ENCODE results near the gene UXT. TPM values are rescaled to one million over a fixed set of nuclear protein-coding genes. Genes with fewer than 3 reads are reported as not detected.

Gene UXT
- polyA plus RNA-seq, 4 donors: 87.5 to 119 (median 112) TPM

DNA sequence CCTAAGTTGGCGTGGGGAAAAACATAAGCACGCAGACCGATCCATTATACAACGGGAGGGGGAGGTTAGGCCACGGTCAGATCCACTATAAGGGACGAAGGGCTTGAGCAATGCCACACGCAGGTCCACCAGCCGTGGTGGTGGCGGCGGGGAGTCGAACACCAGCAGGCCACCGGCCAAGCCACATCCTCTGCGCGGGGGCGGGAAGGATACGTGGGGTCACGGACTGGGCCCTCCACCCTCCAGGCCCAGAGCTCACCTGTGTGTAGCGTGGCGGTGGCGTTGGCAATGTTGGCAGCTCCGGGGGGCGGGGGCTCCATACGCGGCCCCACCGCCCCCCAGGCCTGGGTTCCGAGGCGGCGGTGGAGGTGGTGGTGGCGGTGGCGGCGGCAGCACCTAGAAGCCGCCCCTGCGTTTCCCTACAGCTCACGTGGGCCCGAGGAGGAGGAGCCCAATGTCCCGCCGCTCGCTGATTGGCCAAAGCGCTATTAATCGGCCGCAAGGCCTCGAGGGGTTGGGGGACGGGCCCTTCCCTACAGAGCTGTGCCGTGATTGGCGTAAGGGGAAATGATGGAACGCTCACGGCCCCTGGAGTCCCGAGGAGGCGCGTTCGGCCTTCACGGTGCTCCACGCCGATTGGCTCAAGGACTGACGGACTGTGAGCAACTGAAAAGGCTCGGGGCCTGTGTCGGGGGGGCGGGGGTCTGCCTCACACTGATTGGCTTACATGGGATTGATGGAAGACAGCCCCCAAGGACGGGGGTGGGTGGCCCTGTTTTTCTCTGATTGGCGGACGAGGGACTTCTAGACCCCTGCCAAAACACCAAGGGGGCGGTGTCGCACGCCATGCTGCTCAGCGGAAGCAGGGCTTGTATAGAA, 8.6 kb downstream of the UXT start, which contains the start of gene ELK1:
Gene ELK1, minus strand, starts transcription at position 400 of the 879 bp plus-strand sequence. CDS start 9,122 bp downstream, outside the sequence.
- peak; percentile 81 to 93 (median 88) for DNase-seq (ENCODE audit: low read depth in 4 of 4, low spot score in 3 of 4)

DNA sequence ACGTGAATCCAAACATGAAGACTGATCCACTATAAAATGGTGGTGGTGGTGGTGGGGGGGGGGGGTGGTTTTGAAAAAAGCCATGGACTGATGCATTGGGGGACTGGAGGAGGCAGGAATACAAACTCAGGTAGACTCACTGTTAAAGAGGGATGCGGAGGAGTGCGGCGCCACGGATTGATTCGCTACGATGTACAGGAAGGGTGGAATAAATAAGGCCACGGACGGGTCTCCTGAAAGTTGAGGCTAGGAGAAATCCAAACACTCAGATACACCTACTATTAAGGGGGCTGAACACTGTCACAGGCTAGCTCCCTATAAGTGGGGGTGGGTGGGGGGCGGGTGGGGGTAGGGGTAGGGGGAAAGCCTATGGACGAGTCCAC, 9.2 kb downstream of the UXT start:
- DNase-seq (ENCODE audit: low read depth in 4 of 4, low spot score in 3 of 4): no peak

GRCh38 chrX:47649271-47649670, 9.7 kb downstream of the UXT start:
- DNase-seq (ENCODE audit: low read depth in 4 of 4, low spot score in 3 of 4): no peak

DNA sequence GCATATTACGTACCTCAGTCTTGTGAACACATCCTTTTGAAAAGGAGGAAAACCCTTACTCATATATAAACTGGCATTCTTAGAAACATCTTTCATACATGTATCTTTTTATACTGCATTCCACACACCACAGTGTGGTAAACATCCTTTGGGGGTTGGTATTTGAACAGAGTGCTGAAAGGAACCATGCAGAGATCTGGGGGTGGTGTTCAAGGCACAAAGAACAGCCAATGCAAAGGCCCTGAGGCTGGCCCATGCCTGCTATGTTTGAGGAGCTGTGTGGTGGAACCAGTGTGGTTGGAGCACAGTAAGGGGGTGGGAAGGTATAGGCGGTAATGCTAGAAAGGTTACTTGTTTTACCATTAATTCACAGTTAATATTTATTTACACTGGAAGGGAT, 10.6 kb downstream of the UXT start:
- no peak for DNase-seq (ENCODE audit: low read depth in 4 of 4, low spot score in 3 of 4)

DNA sequence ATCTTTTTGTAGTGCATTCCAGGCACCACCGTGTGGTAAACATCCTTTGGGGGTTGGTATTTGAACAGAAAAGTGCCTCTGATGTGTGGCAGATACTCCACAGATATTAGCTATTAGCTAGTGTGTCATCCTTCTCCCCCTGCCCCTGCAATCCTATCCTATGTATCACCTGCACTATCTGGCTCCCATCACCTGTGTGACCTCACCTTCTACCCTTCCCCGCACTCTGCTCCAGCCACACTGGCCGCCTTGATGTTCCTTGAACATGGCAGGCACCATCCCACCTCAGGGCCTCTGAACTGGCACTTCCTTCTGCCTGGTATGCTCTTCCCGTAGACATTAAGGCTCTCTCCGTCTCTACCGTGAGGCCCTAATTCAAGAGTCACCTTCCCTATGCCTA, 12.3 kb downstream of the UXT start:
- DNase-seq (ENCODE audit: low read depth in 4 of 4, low spot score in 3 of 4): no peak

DNA sequence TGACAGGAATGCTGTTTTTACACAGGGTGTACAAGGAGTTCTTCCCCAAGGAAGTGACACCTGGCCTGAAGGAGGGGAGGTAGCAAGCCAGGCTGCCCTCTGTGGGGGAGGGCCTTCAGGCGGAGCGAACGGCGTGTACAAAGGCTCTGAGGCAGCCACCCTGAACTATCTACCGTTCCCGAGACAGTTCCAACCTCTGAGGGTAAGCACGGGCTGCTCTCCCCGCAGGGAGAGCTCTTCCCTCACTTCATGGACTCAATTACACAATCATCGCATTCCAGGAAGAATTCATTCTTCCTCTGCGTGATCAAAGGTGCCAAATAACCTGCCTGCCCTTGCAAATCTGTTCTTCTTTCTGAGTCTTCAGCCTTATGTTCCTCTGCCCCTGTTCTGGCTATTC, 13.4 kb downstream of the UXT start:
- DNase-seq (ENCODE audit: low read depth in 4 of 4, low spot score in 3 of 4): no peak

GRCh38 chrX:47644557-47645091, 14.4 kb downstream of the UXT start:
- no peak for DNase-seq (ENCODE audit: low read depth in 4 of 4, low spot score in 3 of 4)

DNA sequence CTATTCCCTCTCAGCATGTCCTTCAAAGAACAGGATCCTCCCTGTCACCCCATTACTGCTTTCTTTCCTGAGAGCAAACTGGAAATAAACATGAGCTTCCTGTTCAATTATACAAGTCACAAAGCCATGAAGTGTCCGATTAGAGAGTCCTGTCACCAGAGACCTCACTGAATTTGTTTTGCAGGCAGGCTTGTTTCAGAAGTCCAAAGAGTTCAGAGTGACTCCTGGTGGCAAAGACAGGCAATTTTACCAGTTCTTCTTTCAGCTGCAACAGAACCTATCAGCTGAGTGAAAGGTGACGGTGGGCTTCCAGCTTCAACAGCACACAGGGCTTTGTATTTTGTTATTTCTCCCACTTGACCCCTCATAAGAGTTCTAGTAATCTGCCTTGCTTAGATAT, 15.1 kb downstream of the UXT start:
- no peak for DNase-seq (ENCODE audit: low read depth in 4 of 4, low spot score in 3 of 4)

GRCh38 chrX:47638816-47639215, 20.2 kb downstream of the UXT start:
- DNase-seq (ENCODE audit: low read depth in 4 of 4, low spot score in 3 of 4): no peak

GRCh38 chrX:47637546-47638195, 21.3 kb downstream of the UXT start:
- DNase-seq (ENCODE audit: low read depth in 4 of 4, low spot score in 3 of 4): no peak

GRCh38 chrX:47634871-47635575, 24.0 kb downstream of the UXT start:
- no peak for DNase-seq (ENCODE audit: low read depth in 4 of 4, low spot score in 3 of 4)

DNA sequence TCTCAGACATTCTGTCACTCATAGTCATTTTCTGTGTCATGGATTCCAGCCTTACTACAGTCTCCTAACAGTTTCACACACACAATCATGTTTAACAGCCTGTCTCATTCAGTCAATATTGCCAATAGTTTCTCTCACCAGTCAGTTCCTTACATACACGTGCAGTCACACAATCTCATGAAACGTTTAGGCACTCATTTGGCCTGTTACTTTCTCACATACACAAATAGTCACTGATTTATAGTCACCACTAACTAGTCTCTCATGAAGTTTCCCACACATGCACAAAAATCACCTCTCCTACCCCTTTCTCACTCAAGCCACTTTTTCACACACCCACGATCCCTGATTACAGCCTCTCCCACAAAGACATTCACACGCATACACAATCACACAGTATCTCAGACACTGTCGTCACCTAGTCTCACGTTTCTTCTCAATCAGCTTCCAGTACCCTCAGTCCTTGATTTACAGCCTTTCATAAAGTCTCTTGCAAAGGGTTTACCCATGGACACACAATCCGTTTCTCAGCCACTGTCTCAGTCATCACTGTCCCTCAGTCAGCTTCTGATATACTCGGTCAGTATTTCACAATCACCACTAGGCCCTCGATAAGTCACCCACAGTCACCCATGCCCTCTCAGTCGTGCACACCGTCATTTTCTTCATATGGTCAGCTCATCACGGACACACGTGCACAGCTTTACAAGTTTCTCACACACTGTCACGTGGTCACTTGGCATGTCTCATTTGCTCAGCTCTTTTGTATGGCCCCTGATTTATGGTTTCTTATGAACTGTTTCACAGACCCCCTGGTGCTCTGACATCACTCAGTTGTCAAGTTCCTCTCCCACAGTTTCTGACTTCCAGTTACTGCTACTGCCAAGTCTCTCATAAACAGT, 25.0 kb downstream of the UXT start:
- DNase-seq (ENCODE audit: low read depth in 4 of 4, low spot score in 3 of 4): no peak

DNA sequence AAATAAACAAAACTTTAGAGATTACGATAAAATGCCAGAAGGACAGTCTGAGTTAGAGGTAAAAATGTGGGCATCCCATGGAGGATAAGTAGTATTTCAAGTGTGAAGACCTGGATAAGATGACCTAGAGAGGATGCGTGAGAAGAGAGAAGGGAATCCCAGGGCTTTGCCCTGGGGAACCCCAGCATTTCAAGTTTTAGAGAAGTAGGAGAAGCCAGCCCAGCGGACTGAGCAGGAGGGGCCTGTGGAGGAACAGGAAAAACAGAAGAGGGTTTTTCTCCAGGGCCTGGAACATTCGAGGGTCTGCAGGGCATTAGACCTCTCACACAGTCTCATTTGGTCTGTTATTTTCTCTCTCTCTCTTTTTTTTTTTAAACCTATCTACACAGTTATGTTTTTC, 26.3 kb downstream of the UXT start:
- DNase-seq (ENCODE audit: low read depth in 4 of 4, low spot score in 3 of 4): no peak

GRCh38 chrX:47631676-47632075, 27.3 kb downstream of the UXT start:
- DNase-seq (ENCODE audit: low read depth in 4 of 4, low spot score in 3 of 4): no peak

DNA sequence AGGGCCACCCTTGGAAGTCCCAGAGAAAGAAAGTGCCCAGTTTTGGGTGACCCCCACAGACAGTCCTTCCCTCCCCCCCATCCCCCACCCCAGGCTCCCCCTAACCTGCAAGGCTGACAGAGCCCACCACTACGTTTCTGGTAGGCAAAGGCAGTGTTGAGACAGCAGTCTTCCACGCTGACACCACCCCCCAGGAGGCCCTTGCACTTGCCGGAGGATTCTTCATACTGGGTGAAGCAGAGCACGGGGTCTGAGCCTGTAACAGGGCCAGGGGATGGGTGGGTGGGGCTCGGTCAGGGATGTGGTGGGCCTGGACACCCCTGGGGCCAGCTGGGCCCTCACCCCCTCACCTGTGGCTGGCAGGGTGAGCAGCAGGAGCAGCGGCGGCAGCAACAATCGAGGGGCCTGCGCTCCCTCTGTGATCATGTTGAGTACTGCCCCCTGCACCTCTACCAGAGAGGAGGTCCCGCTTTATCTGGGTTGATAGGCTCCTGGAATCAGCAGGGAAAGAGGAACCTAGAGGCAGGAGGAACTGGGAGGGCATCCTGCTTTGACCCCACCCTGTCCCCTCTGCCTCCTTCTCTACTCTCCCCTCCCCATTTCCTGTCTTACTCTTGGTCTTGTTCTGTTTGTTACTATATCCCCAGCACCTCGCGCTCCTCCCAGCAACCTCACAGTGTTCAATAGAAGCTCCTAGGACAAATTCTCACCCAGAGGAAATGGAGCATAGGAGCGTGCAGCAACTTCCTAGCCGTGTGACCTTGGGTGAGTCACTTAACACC, 29.4 kb downstream of the UXT start, which contains the start of gene CFP:
Gene CFP, minus strand, starts transcription at position 512 of the 782 bp plus-strand sequence. Its CDS starts 86 bp downstream, at position 426.
- DNase-seq (ENCODE audit: low read depth in 4 of 4, low spot score in 3 of 4): no peak

GRCh38 chrX:47628982-47629381, 30.0 kb downstream of the UXT start:
- no peak for DNase-seq (ENCODE audit: low read depth in 4 of 4, low spot score in 3 of 4)

DNA sequence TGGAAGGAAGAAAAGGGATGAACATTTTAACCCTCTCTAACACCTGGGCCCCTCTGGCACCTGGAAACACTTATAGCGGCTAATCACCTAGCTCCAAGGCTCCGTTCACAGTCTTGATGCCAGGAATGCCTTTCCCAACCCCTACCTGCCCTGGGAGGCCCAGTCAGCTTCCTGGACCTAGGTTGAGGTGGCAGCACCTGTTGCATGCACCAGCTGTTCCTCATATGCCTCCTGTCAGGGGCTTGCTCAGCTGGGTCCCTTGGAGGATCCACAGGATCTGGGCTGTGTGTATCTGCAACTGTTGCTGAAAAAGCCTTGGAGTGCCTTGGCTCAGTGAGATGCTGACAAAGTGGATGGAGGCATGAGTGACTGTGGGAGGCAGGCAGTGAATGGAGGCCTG, 33.6 kb downstream of the UXT start:
- DNase-seq (ENCODE audit: low read depth in 4 of 4, low spot score in 3 of 4): no peak

DNA sequence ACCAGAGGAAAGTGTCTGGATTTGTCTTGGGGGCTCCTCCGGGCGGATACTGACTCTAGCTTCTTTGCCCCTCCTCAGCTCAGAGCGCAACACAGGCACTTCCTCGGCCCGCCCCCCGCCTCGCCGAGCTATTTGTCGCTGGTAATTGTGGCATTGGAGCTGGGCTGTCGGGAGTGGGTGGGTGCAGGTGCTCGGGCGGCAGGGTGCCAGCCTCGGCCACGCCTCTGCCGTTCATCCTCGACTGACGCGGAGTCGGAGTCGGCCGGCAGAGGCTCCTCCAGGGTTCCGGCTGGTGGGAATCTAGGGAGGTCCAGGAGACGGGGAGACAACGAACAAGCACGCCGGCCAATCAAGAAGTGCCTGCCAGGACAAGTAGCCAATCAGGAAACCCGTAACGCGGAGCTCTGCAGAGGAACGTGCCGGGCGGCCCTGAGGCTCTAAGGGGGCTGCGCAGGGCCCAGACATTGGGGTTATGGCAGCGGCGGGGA, 35.4 kb downstream of the UXT start:
- peak in 2 of 4 donors; percentile 51 to 53 for DNase-seq (ENCODE audit: low read depth in 4 of 4, low spot score in 3 of 4)

DNA sequence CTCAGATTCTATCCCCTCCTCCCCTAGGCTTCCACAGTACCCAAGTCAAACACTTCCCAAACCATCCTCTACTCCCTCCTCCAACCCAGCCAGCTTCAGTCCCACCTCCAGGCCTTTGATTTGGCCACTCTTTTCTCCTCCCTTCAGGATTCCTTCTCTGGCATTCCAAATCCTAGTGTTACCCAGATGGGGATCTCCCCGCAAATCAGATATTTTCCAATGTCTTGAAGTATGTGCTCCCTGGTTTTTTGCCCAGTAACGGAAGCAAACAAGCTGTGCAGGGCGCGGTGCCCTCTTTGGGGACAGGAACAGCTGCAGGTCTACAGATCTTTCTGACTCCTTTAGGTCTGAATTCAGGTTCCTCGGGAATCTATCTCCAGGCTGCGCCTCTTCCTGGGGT, 37.1 kb downstream of the UXT start:
- no peak for DNase-seq (ENCODE audit: low read depth in 4 of 4, low spot score in 3 of 4)

Measured in left renal pelvis (tissue), 4 donors.